ENCODE measurements around the gene UNKL. TPM values are rescaled to one million over a fixed set of nuclear protein-coding genes. Genes with fewer than 3 reads are reported as not detected.

Gene UNKL
- total RNA-seq, 1 donor from 2014 or later: 3.7 TPM

DNA sequence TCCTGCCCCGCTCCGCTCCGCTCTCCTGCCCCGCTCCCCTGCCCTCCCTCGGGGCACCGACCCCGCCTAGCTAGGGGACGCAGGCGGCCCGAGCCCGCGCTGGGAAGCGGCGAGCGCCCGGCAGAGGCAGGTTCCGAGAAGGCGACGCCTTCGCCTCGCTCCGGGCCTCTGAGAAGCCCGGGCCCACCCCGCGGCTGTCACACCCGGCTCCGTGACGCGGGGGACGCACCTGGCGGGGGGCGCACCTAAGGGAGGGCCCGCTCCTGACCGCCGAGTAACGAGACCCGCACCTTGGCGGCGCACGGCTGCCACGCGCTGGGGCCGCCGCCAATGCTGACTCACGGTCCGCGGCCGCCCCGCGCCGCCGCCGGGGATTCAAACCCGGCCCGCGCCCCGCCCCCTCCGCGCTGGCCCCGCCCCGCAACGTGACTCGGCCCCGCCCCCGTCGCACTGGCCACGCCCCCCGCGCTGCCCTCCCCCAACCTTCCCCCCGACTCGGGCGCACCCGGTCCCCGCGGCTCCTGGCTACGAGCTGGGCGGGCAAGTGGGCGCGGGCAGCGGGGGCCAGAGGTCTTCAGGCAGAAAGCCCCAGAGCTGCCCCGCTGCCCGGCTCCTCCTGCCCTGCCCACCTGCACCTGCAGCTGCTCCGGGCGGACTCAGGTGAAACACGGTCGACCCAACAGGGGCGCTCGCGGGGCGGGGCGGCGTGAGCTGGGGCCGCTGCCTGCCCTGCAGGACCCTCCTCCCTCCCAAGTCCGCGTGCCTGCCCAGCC, 35.0 kb downstream of the UNKL start:
- Histone ChIP-seq H3K4me1 (ENCODE audit: control insufficient read depth in 3 of 3, insufficient read depth in 3 of 3, low read length in 3 of 3) (peaks cover 15 to 22% (median 15%) of the 10 kb centered on the region in 3 donors), H3K9me3 (ENCODE audit: control insufficient read depth in 3 of 3, low read length in 3 of 3) (no peaks in the 10 kb centered on the region), H3K27me3 (ENCODE audit: control insufficient read depth in 3 of 3, insufficient read depth in 3 of 3, low read length in 3 of 3) (no peaks in the 10 kb centered on the region), H3K36me3 (ENCODE audit: control insufficient read depth in 3 of 3, insufficient read depth in 3 of 3, low read length in 3 of 3) (peaks cover 0 to 7% (median 2%) of the 10 kb centered on the region in 3 donors), H3K4me3 (ENCODE audit: low read length in 3 of 3) (peak overlapping the region; percentile 70 to 86 (median 81)), H3K9ac (ENCODE audit: low read depth in 1 of 3, low read length in 3 of 3) (peak overlapping the region in 2 of 3 donors; percentile 83 to 89), H3K27ac (ENCODE audit: low read depth, low read length) (peak overlapping the region; percentile 90)

DNA sequence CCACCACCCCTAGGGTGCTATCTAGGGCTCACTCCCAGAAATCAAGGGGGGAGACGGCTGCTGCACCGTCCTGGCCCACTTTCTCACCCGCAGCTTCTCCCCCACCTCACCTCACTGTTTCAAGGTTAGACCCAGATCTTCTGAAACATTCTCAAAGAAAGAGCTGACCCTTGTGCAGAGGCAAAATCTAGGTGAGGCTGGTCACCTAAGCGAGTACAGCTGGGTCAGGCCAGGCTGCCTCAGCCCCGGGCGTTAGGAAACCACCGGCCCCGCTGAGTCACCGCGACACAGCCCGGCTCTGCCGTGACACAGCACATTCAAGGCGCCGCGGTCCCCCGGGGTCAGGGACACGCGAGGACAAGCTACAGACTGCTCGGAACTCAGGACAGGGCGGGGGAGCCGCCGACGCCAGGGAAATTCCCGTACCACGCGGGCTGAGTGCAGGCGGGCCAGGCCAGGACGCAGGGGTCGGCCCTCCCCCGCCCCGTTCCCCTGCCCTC, 35.6 kb downstream of the UNKL start:
- Histone ChIP-seq H3K4me3 (ENCODE audit: low read length in 3 of 3) (peak overlapping the region; percentile 70 to 86 (median 81)), H3K4me1 (ENCODE audit: control insufficient read depth in 3 of 3, insufficient read depth in 3 of 3, low read length in 3 of 3) (peaks cover 15 to 22% (median 15%) of the 10 kb centered on the region in 3 donors), H3K27ac (ENCODE audit: low read depth, low read length) (peak overlapping the region; percentile 90), H3K9ac (ENCODE audit: low read depth in 1 of 3, low read length in 3 of 3) (peak overlapping the region; percentile 80 to 89 (median 83)), H3K36me3 (ENCODE audit: control insufficient read depth in 3 of 3, insufficient read depth in 3 of 3, low read length in 3 of 3) (peaks cover 2 to 9% (median 4%) of the 10 kb centered on the region in 3 donors), H3K9me3 (ENCODE audit: control insufficient read depth in 3 of 3, low read length in 3 of 3) (no peaks in the 10 kb centered on the region), H3K27me3 (ENCODE audit: control insufficient read depth in 3 of 3, insufficient read depth in 3 of 3, low read length in 3 of 3) (no peaks in the 10 kb centered on the region)

DNA sequence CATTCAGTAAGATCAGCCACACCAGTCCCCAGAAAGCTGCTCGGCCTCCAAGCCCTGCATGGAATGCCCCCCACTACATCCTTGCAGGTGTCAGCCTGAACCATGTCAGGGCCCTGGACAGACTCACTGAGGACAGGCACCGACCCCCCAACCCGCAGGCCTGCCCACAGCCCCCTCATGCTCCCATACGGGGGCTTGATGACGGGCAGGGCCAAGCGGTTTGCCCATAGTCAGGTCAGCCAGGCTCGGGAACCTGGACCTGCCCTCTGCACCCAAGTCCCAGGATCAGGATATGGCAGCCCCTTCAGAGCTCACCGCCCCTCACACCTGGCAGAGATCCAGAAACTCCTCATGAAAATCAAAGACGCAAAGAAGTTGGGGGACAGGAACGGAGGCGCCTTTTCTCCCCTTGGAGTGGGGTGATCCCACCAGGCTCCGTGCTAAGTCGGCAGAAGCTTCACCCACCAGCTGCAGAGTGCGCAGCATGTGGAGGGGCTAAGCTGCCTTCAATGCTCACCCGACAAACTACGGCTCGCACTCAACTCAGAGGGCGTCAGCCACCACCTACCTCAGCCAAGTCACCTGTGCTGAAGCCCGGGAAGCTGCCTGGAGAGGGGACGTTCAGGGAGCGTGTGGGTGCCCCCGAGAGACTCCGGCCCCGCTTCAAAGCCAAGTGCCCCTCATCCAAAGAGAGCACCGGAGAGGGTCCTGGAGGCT, 36.3 kb downstream of the UNKL start:
- Histone ChIP-seq H3K9ac (ENCODE audit: low read depth in 1 of 3, low read length in 3 of 3) (peak overlapping the region; percentile 80 to 89 (median 83)), H3K36me3 (ENCODE audit: control insufficient read depth in 3 of 3, insufficient read depth in 3 of 3, low read length in 3 of 3) (peaks cover 2 to 9% (median 4%) of the 10 kb centered on the region in 3 donors), H3K4me3 (ENCODE audit: low read length in 3 of 3) (peak overlapping the region; percentile 70 to 86 (median 81)), H3K27ac (ENCODE audit: low read depth, low read length) (peak overlapping the region; percentile 90), H3K27me3 (ENCODE audit: control insufficient read depth in 3 of 3, insufficient read depth in 3 of 3, low read length in 3 of 3) (no peaks in the 10 kb centered on the region), H3K4me1 (ENCODE audit: control insufficient read depth in 3 of 3, insufficient read depth in 3 of 3, low read length in 3 of 3) (peaks cover 15 to 22% (median 15%) of the 10 kb centered on the region in 3 donors), H3K9me3 (ENCODE audit: control insufficient read depth in 3 of 3, low read length in 3 of 3) (no peaks in the 10 kb centered on the region)

GRCh38 chr16:1377406-1378010, 37.0 kb downstream of the UNKL start:
- Histone ChIP-seq H3K9me3 (ENCODE audit: control insufficient read depth in 3 of 3, low read length in 3 of 3) (no peaks in the 10 kb centered on the region), H3K27me3 (ENCODE audit: control insufficient read depth in 3 of 3, insufficient read depth in 3 of 3, low read length in 3 of 3) (no peaks in the 10 kb centered on the region), H3K4me1 (ENCODE audit: control insufficient read depth in 3 of 3, insufficient read depth in 3 of 3, low read length in 3 of 3) (peaks cover 15 to 22% (median 15%) of the 10 kb centered on the region in 3 donors), H3K9ac (ENCODE audit: low read depth in 1 of 3, low read length in 3 of 3) (peak overlapping the region; percentile 33 to 89 (median 83)), H3K27ac (ENCODE audit: low read depth, low read length) (no peak overlapping the region), H3K4me3 (ENCODE audit: low read length in 3 of 3) (peak overlapping the region; percentile 70 to 86 (median 81)), H3K36me3 (ENCODE audit: control insufficient read depth in 3 of 3, insufficient read depth in 3 of 3, low read length in 3 of 3) (peaks cover 2 to 9% (median 4%) of the 10 kb centered on the region in 3 donors)

DNA sequence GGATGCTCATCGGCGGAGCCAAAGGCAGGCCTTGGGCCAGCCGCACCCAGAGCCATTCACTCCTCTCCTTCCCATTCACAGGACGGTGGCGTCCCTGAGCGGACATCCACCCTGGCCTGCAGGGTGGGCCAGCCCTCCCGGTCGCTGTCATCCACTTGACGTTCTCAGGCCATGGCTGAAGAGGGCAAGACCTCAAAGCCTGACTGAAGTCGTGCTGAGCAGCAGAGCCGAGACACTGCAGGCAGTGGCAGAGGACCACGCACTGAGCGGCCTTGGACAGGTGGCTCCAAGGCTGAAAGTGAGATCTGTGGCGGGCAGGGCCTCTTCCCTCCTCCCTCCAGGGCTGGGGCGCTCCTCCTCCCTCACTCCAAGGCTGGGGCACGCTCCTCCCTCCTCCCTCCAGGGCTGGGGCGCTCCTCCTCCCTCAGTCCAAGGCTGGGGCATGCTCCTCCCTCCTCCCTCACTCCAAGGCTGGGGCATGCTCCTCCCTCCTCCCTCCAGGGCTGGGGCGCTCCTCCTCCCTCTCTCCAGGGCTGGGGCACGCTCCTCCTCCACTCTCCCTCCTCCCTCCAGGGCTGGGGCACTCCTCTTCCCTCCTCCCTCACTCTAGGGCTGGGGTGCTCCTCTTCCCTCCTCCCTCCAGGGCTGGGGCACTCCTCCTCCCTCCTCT, 38.6 kb downstream of the UNKL start:
- Histone ChIP-seq H3K9me3 (ENCODE audit: control insufficient read depth in 3 of 3, low read length in 3 of 3) (no peaks in the 10 kb centered on the region), H3K4me3 (ENCODE audit: low read length in 3 of 3) (no peak overlapping the region), H3K4me1 (ENCODE audit: control insufficient read depth in 3 of 3, insufficient read depth in 3 of 3, low read length in 3 of 3) (peaks cover 15 to 22% (median 15%) of the 10 kb centered on the region in 3 donors), H3K27ac (ENCODE audit: low read depth, low read length) (no peak overlapping the region), H3K36me3 (ENCODE audit: control insufficient read depth in 3 of 3, insufficient read depth in 3 of 3, low read length in 3 of 3) (peaks cover 5 to 8% (median 7%) of the 10 kb centered on the region in 3 donors), H3K9ac (ENCODE audit: low read depth in 1 of 3, low read length in 3 of 3) (peak overlapping the region in 1 of 3 donors; percentile 25), H3K27me3 (ENCODE audit: control insufficient read depth in 3 of 3, insufficient read depth in 3 of 3, low read length in 3 of 3) (no peaks in the 10 kb centered on the region)

DNA sequence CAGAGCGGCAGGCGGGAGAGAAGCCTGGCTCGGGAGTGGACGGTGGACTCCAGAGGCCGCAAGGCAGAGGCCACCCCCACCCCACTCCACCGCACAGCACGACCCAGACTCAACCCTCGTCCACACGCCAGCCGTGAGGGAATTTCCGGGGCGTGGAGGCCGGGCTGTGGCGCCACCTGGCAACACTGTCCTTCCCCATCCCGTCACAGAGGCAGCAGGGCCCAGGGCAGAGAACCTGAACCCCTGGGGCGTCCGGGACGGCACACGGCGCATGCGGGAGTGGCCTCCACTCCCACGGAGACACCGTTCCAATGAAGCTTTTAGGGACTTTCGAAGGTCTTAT, 39.2 kb downstream of the UNKL start:
- H3K9ac ChIP-seq (ENCODE audit: low read depth in 1 of 3, low read length in 3 of 3): no peak overlapping the region
- peaks cover 15 to 22% (median 15%) of the 10 kb centered on the region in 3 donors for H3K4me1 ChIP-seq (ENCODE audit: control insufficient read depth in 3 of 3, insufficient read depth in 3 of 3, low read length in 3 of 3)
- peaks cover 5 to 8% (median 7%) of the 10 kb centered on the region in 3 donors for H3K36me3 ChIP-seq (ENCODE audit: control insufficient read depth in 3 of 3, insufficient read depth in 3 of 3, low read length in 3 of 3)
- H3K27ac ChIP-seq (ENCODE audit: low read depth, low read length): no peak overlapping the region
- H3K27me3 ChIP-seq (ENCODE audit: control insufficient read depth in 3 of 3, insufficient read depth in 3 of 3, low read length in 3 of 3): no peaks in the 10 kb centered on the region
- no peak overlapping the region for H3K4me3 ChIP-seq (ENCODE audit: low read length in 3 of 3)
- no peaks in the 10 kb centered on the region for H3K9me3 ChIP-seq (ENCODE audit: control insufficient read depth in 3 of 3, low read length in 3 of 3)

DNA sequence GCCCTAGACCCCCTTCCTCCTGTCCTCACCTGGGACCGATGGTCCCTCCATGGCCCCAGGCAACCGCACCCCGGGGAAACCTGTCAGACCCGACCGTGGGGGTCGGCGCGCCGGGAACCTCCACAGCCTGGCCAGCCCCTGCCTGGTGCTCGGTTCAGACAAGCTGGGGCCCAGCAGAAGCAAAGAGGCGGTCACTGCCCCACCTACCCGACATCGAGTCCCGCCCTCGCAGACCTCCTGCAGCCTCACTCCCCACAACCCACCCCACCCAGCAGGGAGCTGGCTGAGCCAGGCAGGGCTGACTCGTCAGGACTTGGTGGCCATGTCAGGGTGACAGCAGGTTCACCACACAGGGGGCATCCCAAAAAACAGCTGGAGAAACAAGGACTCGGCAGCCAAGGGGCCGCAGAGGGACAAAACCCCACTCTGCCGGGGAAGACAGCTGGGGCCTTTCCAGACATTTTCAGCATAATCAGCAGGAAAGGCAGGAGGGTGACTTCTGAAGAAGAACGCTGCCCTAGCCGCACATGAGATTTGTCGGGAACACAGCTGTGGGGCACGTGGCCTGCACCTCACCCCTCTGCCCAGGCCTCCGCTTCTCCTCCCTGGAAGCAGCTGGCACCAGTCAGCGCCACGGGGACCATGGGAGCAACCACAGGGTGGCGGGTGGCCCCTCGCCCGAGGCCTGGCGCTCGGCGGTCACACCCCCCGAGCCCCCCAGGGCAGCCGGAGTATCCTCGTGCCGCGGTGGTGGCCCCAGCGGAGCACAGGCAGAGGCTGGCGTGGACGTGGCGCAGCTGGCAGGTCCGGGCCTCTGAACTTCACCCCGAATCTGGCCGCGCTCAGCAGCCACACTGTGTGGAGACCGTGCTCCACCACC, 39.8 kb downstream of the UNKL start:
- Histone ChIP-seq H3K36me3 (ENCODE audit: control insufficient read depth in 3 of 3, insufficient read depth in 3 of 3, low read length in 3 of 3) (peaks cover 11 to 13% (median 12%) of the 10 kb centered on the region in 3 donors), H3K9ac (ENCODE audit: low read depth in 1 of 3, low read length in 3 of 3) (no peak overlapping the region), H3K4me3 (ENCODE audit: low read length in 3 of 3) (no peak overlapping the region), H3K4me1 (ENCODE audit: control insufficient read depth in 3 of 3, insufficient read depth in 3 of 3, low read length in 3 of 3) (peaks cover 15 to 20% (median 15%) of the 10 kb centered on the region in 3 donors), H3K27ac (ENCODE audit: low read depth, low read length) (no peak overlapping the region), H3K27me3 (ENCODE audit: control insufficient read depth in 3 of 3, insufficient read depth in 3 of 3, low read length in 3 of 3) (no peaks in the 10 kb centered on the region), H3K9me3 (ENCODE audit: control insufficient read depth in 3 of 3, low read length in 3 of 3) (no peaks in the 10 kb centered on the region)

DNA sequence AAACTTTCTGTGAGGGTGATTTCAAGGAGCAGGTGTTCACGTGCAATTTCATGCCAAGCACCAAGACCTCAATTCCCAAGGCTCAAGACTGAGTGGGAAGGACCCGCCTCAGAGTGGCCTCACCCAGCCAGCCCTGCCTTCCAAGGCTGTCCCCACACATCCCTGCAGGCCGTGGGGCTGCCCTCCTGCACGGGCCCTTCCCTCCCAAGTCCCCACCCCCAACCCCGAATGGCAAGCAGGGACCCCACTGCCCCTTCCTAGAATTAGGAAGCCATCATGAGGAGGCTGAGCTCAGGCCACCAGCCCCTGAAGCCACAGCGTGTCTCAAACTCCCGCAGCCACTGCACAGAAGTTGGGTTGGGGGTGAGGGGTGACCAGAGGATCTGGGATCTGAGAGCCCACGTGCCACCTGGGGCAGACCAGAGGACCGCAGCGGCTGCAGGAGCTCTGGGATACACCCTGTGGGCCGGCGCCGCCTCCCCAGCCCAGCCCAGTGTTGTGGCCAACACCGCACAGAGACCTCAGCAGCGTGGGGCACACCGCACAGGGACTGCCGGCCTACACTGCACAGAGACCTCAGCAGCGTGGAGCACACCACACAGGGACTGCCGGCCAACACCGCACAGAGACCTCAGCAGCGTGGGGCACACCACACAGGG, 42.1 kb downstream of the UNKL start:
- Histone ChIP-seq H3K4me3 (ENCODE audit: low read length in 3 of 3) (no peak overlapping the region), H3K4me1 (ENCODE audit: control insufficient read depth in 3 of 3, insufficient read depth in 3 of 3, low read length in 3 of 3) (peaks cover 0 to 4% (median under 1%) of the 10 kb centered on the region in 3 donors), H3K9me3 (ENCODE audit: control insufficient read depth in 3 of 3, low read length in 3 of 3) (no peaks in the 10 kb centered on the region), H3K36me3 (ENCODE audit: control insufficient read depth in 3 of 3, insufficient read depth in 3 of 3, low read length in 3 of 3) (peaks cover 16 to 17% (median 16%) of the 10 kb centered on the region in 3 donors), H3K9ac (ENCODE audit: low read depth in 1 of 3, low read length in 3 of 3) (no peak overlapping the region), H3K27me3 (ENCODE audit: control insufficient read depth in 3 of 3, insufficient read depth in 3 of 3, low read length in 3 of 3) (no peaks in the 10 kb centered on the region), H3K27ac (ENCODE audit: low read depth, low read length) (no peak overlapping the region)
